OCI-LY3 (cell line): Measurements from ENCODE around the gene PIWIL1.

Experiments
- H2AFZ ChIP-seq: fragments of 200-600, 300-600 bp; shearing (Covaris generic); 2 replicates; pipeline ENCODE4 v1.6.0; 2014; ENCODE audit warnings: antibody characterized with exemption, low read depth, low read length
- H3K27ac ChIP-seq: fragments of 200-600, 300-600 bp; sonication (generic); 2 replicates; pipeline ENCODE4 v1.5.1; 2014; ENCODE audit warnings: mild to moderate bottlenecking, low read length, moderate library complexity, mixed read lengths
- H3K27me3 ChIP-seq: fragments of 200-600, 300-600 bp; sonication (generic); 2 replicates; pipeline ENCODE4 v1.6.1; 2014; ENCODE audit warnings: low read depth, low read length, mixed read lengths
- H3K36me3 ChIP-seq: fragments of 200-600, 300-600 bp; sonication (generic); replicated peaks from 2 replicates; pipeline ENCODE3; 2014; ENCODE audit warnings: low read depth, low read length, mixed read lengths
- H3K4me1 ChIP-seq: fragments of 300-600, 200-600 bp; sonication (generic); 2 replicates; pipeline ENCODE4 v1.6.1; 2014; ENCODE audit warnings: low read length, mixed read lengths
- H3K4me2 ChIP-seq: fragments of 200-600, 300-600 bp; sonication (generic); 2 replicates; pipeline ENCODE4 v1.6.1; 2014; ENCODE audit warnings: low read length, mixed read lengths
- H3K4me3 ChIP-seq: fragments of 300-600, 200-600 bp; sonication (generic); 2 replicates; pipeline ENCODE4 v1.5.1; 2014; ENCODE audit warnings: antibody characterized with exemption, mild to moderate bottlenecking, low read length, moderate library complexity
- H3K79me2 ChIP-seq: fragments of 300-600, 200-600 bp; shearing (Covaris generic); 2 replicates; pipeline ENCODE4 v1.6.1; 2014; ENCODE audit warnings: mild to moderate bottlenecking, low read length, mixed read lengths
- H3K9ac ChIP-seq: fragments of 300-600, 200-600 bp; shearing (Covaris generic); 2 replicates; pipeline ENCODE4 v1.6.0; 2014; ENCODE audit warnings: mild to moderate bottlenecking, low read length, moderate library complexity
- H3K9me3 ChIP-seq: fragments of 200-600, 300-600 bp; shearing (Covaris generic); 2 replicates; pipeline ENCODE4 v1.6.1; 2014; ENCODE audit warnings: low read length, mixed read lengths; ENCODE audit not compliant: insufficient read depth
- H4K20me1 ChIP-seq: fragments of 200-600, 300-600 bp; sonication (generic); 2 replicates; pipeline ENCODE4 v1.6.1; 2016; ENCODE audit warnings: low read length, mixed read lengths; ENCODE audit not compliant: insufficient read depth
- EZH2phosphoT487 ChIP-seq: fragments of 200-600 bp; shearing (Covaris generic); IDR thresholded peaks from 2 replicates; pipeline ENCODE4 v1.6.1; 2018; ENCODE audit warnings: antibody characterized with exemption, mixed run types, low read depth
- TF ChIP-seq, protein P1 (sequence below): fragments of 200-600, 300-600 bp; sonication (generic); IDR thresholded peaks from 2 replicates; pipeline ENCODE4 v1.5.1; 2014; ENCODE audit warnings: antibody characterized with exemption, low read length, low read depth

PIWIL1 gene

DNA sequence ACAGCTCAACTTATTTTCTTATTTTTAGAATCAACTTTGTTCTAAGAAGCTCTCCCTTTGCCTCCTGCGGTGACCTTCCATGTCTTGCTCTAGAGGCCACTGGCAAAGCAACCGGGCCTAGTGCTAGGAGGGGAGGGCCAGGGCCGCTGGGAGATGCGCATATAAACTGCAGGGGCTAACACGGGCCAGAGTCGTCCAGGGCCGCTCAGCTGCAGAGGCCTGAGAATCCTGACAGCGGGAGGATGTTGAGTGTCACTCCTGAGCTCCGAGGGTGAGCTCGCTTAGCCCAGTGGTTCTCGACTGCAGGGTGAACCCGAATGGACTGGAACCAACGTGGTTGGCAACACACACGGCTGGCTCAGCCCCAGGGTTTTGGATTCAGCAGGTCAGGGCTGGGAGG lies 6.5 kb upstream of the PIWIL1 start:
- no peaks in the 10 kb centered on the region for H3K4me1 ChIP-seq
- no peak overlapping the region for H3K4me3 ChIP-seq
- H3K79me2 ChIP-seq = no peaks in the 10 kb centered on the region
- no peaks in the 10 kb centered on the region for H3K27me3 ChIP-seq
- H3K9me3 ChIP-seq = no peaks in the 10 kb centered on the region
- H3K9ac ChIP-seq = no peak overlapping the region
- no peak for TF ChIP-seq EZH2phosphoT487
- TF ChIP-seq, protein P1, sequence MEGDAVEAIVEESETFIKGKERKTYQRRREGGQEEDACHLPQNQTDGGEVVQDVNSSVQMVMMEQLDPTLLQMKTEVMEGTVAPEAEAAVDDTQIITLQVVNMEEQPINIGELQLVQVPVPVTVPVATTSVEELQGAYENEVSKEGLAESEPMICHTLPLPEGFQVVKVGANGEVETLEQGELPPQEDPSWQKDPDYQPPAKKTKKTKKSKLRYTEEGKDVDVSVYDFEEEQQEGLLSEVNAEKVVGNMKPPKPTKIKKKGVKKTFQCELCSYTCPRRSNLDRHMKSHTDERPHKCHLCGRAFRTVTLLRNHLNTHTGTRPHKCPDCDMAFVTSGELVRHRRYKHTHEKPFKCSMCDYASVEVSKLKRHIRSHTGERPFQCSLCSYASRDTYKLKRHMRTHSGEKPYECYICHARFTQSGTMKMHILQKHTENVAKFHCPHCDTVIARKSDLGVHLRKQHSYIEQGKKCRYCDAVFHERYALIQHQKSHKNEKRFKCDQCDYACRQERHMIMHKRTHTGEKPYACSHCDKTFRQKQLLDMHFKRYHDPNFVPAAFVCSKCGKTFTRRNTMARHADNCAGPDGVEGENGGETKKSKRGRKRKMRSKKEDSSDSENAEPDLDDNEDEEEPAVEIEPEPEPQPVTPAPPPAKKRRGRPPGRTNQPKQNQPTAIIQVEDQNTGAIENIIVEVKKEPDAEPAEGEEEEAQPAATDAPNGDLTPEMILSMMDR = no peak
- H3K4me2 ChIP-seq = no peak overlapping the region
- H4K20me1 ChIP-seq = no peaks in the 10 kb centered on the region
- no peaks in the 10 kb centered on the region for H3K36me3 ChIP-seq
- H3K27ac ChIP-seq = no peak overlapping the region
- H2AFZ ChIP-seq = no peak overlapping the region

DNA sequence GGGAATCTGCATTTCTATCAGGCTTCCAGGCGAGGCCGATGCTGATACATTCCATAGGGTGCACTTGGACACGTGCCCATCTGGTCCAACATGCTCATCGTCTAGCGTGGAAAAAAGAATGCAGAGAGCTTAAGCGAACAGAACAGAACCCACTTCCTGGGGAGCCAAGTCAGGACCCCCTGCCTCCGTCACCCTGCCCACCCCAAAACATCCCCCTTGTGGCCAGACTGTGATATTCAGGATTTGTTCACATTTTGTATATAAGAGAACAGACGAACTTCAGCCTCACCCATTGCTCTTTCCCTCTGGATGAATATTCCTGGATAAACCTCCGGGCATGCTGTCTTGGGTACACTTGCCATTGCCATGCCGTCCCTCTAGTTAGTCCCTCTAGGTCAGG lies 4.3 kb upstream of the PIWIL1 start:
- Histone ChIP-seq H3K9ac (no peak overlapping the region), H3K27ac (no peak overlapping the region), H3K36me3 (no peaks in the 10 kb centered on the region), H3K79me2 (no peaks in the 10 kb centered on the region), H4K20me1 (no peaks in the 10 kb centered on the region), H2AFZ (no peak overlapping the region), H3K4me3 (no peak overlapping the region), H3K27me3 (no peaks in the 10 kb centered on the region), H3K4me2 (no peak overlapping the region), H3K9me3 (no peaks in the 10 kb centered on the region), H3K4me1 (no peaks in the 10 kb centered on the region)
- no peak for TF ChIP-seq EZH2phosphoT487
- TF ChIP-seq, protein P1 = no peak

DNA sequence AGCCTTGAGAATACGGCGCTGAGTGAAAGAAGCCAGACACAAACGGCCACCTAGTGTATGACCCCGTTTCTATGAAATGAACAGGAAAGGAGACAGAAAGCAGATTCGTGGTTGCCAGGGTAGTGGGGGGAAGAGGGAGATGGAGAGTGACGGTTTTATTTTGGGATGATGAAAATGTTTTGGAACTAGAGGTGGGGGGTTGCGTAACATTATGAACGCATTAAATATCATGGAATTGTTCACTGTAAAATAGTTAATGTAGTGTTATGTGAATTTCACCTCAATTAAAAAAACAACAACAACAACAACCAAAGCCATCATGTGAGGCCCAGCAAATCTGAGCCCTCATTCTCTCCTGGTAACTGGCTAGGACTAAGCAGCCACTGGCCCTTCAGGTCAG lies 3.3 kb upstream of the PIWIL1 start:
- Histone ChIP-seq H4K20me1 (no peaks in the 10 kb centered on the region), H3K4me3 (no peak overlapping the region), H3K4me2 (no peak overlapping the region), H3K9me3 (no peaks in the 10 kb centered on the region), H3K4me1 (no peaks in the 10 kb centered on the region), H3K36me3 (no peaks in the 10 kb centered on the region), H3K9ac (no peak overlapping the region), H3K27ac (no peak overlapping the region), H3K79me2 (no peaks in the 10 kb centered on the region), H2AFZ (no peak overlapping the region), H3K27me3 (no peaks in the 10 kb centered on the region)
- no peak for TF ChIP-seq EZH2phosphoT487

DNA sequence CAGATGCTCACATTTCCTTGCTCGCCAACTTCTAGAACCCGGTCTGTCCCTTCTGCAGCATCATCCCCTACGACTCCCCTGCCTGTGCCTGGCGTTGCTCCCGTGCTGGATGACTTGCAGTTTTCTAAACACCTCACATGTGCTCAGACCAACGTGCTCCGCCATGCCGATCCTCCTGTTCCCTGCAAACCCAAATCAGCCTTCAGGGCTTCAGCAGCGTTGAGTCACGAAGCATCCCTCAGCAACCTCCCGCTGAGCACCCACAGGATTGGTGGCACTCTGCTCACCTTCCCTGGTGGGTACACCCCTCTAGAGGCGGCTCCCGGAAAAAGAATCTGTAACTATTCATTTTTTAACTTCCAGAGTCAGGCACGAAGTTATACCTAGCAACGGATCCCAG lies 2.8 kb upstream of the PIWIL1 start:
- no peak overlapping the region for H3K4me2 ChIP-seq
- H4K20me1 ChIP-seq = no peaks in the 10 kb centered on the region
- no peaks in the 10 kb centered on the region for H3K4me1 ChIP-seq
- no peaks in the 10 kb centered on the region for H3K9me3 ChIP-seq
- H3K27me3 ChIP-seq = no peaks in the 10 kb centered on the region
- H2AFZ ChIP-seq = no peak overlapping the region
- no peaks in the 10 kb centered on the region for H3K79me2 ChIP-seq
- no peaks in the 10 kb centered on the region for H3K36me3 ChIP-seq
- no peak overlapping the region for H3K4me3 ChIP-seq
- TF ChIP-seq, protein P1 = no peak
- no peak for TF ChIP-seq EZH2phosphoT487
- H3K27ac ChIP-seq = no peak overlapping the region
- H3K9ac ChIP-seq = no peak overlapping the region
